Measurements from ENCODE around the gene TBC1D10A.
"Not testable (repeated sequence)": the region's sequence is repeated elsewhere in the genome, so short reads cannot be mapped to it uniquely, and the experiment has no call there.

Gene TBC1D10A

DNA sequence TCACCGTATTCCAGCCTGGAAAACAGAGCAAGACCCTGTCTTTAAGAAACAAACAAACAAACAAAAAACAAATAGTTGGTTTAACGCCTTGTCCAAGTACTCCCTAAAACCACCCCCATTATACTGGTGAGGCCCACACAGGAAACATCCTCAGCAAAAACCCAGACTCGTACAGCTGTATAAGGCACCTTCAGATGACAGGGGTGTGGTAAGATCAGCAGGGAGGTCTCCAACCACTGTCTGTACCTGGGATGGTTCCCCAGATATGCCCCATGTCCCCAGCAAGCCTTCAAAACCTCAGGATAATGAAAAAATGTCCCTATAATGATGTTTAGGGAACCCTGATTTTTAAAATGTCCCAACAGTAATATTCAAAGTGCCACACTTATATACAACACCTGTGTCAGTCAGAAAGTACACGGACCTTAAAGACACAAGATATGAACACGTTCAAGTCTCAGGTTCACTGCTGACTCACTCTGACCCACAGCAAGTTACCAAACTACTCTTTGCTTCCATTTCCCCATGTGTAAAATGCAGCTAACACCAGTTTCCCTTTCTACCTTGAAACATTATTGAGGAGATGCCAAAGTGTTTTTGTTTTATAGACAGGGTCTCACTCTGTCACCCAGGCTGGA lies 20.6 kb upstream of the TBC1D10A start:
- DNase-seq (ENCODE audit: low spot score) = no peak

DNA sequence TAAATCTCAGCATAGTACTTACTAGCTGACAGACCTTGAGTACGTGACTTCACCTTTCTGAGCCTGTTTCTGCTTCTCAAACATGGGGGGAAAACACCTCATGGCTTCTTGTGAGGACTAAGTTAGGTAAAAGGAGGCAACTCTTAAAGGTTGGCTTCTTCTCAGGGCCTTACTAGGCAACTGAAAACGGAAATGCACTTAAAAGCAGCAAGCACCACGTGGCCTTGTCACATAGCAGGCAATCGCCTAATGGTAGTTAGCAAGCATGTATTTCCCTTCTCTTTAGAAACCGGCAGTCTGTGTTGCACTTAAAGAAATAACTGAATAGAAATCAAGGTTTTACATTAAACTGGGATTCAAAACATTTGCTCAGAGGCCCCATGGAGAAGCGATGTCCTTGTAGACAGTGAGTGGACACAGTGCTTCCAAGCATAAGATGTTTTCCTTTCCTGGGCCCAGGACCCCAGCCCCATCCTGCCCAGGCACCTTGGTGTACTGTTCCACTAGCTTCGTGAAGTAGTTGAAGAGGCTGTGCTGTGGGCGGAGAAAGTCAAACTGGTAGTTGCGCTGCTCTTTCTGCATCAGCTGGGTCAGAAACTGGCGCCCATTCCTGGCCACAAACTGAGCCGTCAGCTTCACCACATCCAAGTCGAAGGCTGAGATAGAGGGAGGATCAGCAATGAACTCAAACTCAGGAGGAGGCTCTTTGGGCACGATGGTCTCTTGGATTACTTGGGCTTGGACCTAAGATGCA lies 17.9 kb upstream of the TBC1D10A start:
- DNase-seq (ENCODE audit: low spot score) = no peak

DNA sequence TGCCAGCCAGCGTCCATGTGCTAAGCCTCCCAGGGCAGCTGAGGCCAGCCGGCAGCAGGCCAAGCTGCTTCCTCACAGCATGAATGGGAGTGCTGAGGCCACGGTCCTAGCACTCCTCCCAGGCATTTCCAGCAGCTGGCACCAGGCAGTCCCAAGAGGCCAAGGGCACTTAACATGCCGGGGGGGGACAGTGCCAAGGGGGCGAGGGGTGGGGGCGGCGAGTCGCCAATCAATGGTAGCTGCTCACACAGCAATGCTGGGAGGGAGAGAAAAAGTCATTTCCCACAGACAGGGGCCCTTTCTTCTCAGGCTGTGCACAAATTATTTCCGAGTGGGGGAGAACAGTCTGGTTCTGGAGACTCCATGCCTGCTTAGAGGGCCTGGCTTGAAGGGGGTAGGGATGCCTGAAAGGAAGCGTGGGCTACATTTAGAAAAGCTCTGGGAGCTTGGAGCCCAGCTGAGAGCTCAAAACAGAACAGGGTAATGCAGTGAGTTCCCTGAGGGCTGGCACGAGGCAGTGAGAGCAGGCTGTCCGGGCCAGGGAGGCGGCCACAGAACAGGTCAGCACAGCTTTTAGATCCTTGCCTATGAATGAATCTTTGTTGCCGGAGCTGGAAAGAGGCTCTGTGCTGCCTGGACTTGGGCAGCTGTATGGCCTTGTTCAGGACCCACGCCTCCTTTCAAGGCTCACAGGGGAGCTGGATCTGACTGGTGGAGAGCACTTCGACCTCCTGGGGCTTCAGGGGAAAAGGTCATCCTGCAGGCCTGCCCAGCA lies 14.4 kb upstream of the TBC1D10A start:
- peak; percentile 46 for DNase-seq (ENCODE audit: low spot score)

GRCh38 chr22:30338802-30339201 lies 12.1 kb upstream of the TBC1D10A start:
- DNase-seq (ENCODE audit: low spot score) = no peak

DNA sequence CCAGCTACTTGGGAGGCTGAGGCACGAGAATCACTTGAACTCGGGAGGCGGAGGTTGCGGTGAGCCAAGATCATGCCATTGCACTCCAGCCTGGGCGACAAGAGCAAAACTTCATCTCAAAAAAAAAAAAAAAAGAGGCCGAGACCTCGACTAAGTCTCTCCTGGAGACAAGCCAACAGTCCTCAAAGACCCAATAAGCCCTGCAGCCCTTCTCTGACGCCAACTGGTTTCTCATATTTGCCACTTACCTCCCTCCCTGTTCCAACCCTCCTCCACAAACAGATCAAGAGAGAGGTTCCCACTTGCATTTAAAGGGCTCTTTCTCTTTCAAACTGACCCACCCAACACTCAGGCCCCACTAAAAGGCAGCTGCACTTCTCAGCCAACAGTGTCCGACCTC lies 11.6 kb upstream of the TBC1D10A start:
- DNase-seq (ENCODE audit: low spot score) = not testable (repeated sequence)

DNA sequence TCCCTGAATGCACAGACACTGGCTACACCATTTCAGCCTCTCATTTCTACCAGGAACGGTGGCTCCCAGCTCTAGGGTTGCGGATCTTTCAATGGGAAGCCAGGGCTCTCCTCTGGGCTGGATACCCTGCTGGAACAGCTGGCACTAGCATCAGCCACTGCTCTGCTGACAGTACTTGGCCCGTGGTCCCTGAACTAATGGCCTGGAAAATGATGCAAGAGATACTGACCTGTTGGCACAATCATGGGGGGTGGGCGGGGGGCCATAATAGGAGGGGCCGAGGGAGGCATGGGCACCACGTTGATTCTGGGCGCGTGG lies 10.7 kb upstream of the TBC1D10A start:
- DNase-seq (ENCODE audit: low spot score) = no peak

DNA sequence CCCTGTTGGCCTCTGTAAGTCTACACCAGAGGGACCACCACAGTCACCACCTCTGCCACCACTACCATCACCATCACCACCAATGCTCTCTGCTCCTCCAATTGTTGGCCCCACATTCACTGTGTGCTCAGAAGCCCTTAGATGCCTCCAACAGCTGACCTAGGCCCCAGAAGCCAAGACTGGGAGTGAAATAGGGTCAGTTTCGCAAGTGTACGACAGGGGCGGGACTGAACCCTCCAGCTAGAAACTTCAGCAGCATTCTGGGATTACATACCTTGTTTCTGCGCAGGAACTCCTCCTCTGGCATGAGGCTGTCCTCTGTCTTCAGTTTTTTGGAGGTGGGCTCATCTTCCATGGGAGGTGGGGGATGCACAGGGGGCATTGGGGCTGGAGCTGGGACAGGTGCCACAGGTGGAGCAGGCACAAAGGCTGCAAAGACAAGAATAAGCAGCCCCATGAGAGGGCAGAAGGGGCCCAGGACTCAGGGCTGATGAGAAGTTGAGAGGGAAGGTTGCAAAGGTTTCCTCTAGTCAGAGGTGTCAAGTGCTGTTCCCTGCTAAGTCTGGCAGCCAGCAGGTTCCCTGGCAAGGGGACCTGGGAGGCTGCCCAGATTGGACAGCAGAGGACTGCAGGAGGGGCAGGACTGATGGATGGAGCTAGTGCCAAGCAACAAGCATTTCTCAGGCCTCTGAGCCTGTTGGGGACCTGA lies 10.2 kb upstream of the TBC1D10A start:
- DNase-seq (ENCODE audit: low spot score) = no peak

GRCh38 chr22:30335236-30335635 lies 8.5 kb upstream of the TBC1D10A start:
- DNase-seq (ENCODE audit: low spot score) = no peak

DNA sequence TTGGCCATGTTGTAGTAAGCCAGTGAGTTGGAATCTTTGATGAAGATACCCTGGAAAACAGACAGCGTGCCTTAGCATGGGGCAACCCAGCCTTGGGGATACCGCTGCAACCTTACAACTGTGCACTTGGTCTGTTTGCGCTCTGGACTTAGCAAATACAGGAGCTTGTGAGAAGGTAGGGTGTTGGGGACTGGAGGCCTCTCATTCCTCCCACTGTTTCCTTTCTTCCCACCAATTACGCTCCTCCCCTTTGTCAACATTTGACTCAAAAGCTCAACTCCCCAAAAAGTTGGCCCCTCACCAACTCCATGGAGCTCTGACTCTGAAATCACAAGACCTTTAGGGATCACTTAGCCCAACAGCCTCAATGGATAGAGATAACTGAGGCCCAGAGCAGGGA lies 7.9 kb upstream of the TBC1D10A start:
- DNase-seq (ENCODE audit: low spot score) = no peak

GRCh38 chr22:30333707-30334087 lies 7.0 kb upstream of the TBC1D10A start:
- no peak for DNase-seq (ENCODE audit: low spot score)

DNA sequence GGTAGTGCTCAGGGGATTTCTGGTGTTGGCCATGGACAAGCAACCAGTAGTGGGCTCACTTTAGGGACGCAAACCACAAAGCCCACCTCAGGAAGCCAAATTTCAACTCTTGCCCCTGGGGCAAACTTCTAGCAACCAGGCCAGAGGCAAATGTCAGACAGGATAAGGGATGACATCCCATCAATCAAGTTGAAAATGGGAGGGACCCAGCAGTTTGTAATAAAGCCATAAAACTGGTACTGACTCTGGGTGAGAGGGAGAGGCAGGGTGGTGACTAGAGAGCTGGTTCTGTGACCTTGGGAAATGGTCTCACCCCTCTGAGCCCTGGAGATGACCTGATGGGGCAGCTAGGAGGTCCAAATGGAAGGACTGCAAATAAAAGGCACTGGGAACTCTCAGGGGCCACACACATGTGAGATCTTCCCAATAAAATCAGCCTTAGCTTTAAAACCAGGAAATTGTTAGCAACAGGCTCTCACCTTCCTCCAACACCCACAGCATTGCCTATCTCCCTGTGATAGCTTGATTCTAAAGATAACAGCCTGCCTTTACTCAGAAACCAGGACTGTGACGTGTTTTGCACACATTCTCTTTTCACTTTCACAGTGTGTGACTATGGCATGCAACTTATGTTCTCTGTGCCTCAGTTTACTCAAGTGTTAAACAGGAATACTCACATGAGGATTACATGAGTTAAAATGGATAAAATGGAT lies 6.4 kb upstream of the TBC1D10A start:
- DNase-seq (ENCODE audit: low spot score) = no peak

DNA sequence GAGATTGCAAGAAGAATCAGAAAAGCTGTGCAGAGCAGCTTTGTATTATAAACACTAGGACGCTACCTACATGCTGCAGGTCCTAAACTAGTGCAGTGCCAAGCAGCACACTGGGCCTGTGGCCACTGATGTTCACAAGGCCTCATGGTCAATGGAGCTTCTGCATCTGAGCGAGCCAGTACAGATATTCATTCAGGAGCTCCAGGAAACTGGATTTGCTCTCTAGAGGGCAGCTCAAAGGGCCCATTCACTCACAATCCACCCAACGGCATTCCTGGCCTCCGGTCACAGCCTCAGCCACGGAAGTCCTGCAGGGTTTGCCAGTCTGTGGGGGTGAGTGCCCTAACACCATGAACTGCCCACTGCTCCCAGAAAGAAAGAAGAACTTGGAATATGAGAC lies 5.8 kb upstream of the TBC1D10A start:
- DNase-seq (ENCODE audit: low spot score) = no peak

DNA sequence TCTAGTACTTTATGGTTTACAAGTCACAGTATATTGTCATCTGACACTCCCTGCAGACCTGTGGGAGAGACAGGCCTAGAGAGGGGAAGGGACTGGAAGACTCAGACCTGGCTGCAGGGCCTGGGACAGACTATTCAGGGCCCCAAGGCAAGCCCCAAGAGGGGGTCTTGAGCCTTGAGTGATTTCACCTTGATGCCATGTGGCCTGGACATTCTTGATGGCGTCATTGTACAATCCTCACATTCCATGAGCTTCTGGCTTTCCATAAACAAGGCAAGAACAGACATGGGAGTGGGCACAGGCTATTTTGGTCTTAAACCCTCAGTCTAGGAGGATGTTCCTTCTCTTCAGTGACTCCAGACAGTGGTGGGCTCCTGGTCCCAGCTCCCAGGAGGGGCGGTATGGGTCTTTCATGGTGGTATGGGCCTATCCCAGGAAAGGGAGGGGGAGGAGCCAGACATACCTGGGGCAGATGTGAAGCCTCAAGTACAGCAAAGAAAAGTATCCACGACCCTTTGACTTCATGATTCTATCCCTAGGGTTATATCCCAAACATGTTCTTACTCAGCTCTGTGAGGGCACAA lies 1.8 kb upstream of the TBC1D10A start:
- DNase-seq (ENCODE audit: low spot score) = no peak

- no peak for DNase-seq (ENCODE audit: low spot score)
These were observed 1.2 kb upstream of the TBC1D10A start for GRCh38 chr22:30327864-30328345.

GRCh38 chr22:30326255-30326705 lies 461 bp downstream of the TBC1D10A start:
- peak; percentile 64 for DNase-seq (ENCODE audit: low spot score)

DNA sequence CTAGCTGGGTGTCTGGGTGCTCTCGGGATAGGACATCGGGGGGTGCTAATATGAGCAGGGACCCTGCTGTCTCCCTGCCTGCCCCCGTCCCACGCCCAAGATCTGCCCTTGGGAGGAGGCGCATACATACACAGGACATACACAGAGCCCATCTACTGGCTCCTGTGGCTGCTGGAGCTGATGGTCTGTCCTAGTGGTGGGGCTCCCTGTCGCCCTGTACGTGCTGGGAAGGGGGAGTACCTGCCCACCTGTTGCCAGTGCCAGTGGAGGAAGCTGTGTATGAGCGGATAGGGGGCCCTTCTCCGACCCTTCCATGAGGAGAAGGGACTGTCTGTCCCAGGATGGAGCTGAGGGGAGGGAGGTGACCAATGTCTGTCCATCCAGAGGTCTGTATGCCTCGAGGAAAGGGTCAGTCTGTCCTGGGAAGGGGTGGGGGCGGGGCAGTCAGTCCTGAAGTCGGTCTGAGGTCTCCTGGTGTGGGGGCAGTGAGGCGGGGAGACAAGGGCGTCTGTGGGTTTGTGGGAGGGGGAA lies 952 bp downstream of the TBC1D10A start:
- DNase-seq (ENCODE audit: low spot score) = no peak

DNA sequence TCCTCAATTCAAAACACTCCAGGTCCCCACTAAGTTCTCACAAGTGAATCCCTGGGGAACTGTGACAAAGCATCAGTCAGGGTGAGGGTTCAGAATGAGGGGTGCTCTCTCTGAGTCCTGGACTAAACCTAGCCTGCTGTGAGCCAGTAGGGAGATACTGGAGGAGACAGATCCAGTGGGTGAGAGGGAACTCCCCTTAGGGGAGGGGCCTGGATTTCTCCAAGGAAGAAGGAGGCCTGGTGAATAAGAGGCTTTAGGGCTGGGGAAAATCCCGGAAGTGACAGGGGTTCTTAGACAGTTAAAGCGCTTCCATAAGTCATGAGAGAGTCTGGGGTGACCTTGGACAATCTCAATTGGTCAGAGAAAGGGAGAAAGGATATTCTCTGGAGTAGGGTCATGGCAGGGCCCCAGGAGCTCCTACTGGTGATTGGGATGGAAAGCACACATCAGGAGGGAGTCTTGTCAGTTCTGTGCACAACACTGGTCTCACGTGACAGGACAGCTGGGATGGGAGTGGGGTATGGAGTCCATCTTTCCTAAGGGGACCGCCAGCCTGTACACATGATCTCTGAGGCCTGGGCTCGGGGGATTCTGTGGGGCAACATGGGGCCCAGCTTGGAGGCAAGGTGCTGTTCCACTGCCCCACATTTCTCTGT lies 1.5 kb downstream of the TBC1D10A start:
- DNase-seq (ENCODE audit: low spot score) = peak; percentile 75

GRCh38 chr22:30324014-30324730 lies 2.6 kb downstream of the TBC1D10A start:
- no peak for DNase-seq (ENCODE audit: low spot score)

GRCh38 chr22:30323246-30323645 lies 3.5 kb downstream of the TBC1D10A start:
- DNase-seq (ENCODE audit: low spot score) = no peak

DNA sequence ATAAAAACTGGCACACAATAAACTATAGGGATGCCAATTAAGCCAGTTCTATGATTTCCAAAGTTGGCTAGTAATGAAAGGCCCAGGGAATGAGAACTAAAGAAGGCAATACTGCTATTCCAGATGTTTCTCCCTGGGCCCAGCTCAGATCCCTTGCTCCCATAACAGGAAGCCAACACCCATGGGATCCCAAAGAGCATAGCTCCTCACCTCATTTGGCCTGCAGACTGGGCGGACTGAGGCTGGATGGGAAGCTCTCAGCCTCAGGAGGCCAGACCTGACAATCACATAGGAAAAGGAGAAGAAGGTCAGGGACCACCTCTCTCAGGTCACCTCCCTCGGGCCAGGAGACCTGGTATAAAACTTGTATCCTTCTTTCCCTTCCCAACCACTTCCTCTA lies 5.3 kb downstream of the TBC1D10A start:
- DNase-seq (ENCODE audit: low spot score) = no peak
